IgD-negative memory B cell (primary cell): Measurements from ENCODE around the gene BACE2. TPM values are rescaled to one million over a fixed set of nuclear protein-coding genes. Genes with fewer than 3 reads are reported as not detected.

Source experiments
- H3K27ac Mint-ChIP-seq, 3 donors: one replicate each; pipeline ENCODE4 v1.8.0; 2020 to 2022; ENCODE audit warnings: mild to moderate bottlenecking in 3 of 3, mixed read lengths in 3 of 3, moderate library complexity in 1 of 3
- H3K27me3 Mint-ChIP-seq: one replicate; pipeline ENCODE4 v1.8.0; 2021; ENCODE audit warnings: mixed read lengths
- H3K36me3 Mint-ChIP-seq: one replicate; pipeline ENCODE4 v1.8.0; 2020; ENCODE audit warnings: mild to moderate bottlenecking, mixed read lengths
- H3K4me1 Mint-ChIP-seq, 3 donors: one replicate each; pipeline ENCODE4 v1.8.0; 2020 to 2022; ENCODE audit warnings: mixed read lengths in 3 of 3, mild to moderate bottlenecking in 1 of 3
- H3K4me3 Mint-ChIP-seq, 4 donors: one replicate each; pipeline ENCODE4 v1.8.0; 2020 to 2022; ENCODE audit warnings: mild to moderate bottlenecking in 4 of 4, mixed read lengths in 4 of 4, moderate library complexity in 3 of 4
- H3K9me3 Mint-ChIP-seq, 3 donors: one replicate each; pipeline ENCODE4 v1.8.0; 2020 to 2021; ENCODE audit warnings: mixed read lengths in 3 of 3, mild to moderate bottlenecking in 1 of 3
- polyA plus RNA-seq: library from polyadenylated mRNA; unstranded; fragments of 300-500 nt; fragmentation: Illumina TruSeq; gene quantifications from one replicate; pipeline ENCODE4 v1.2.3, GENCODE V29; 2021

Gene BACE2
- polyA plus RNA-seq, 1 donor from 2014 or later = 91.4 TPM

- no peaks in the 10 kb centered on the region for H3K36me3 Mint-ChIP-seq
These were observed 154.0 kb downstream of the BACE2 start for GRCh38 chr21:41321908-41322495.

GRCh38 chr21:41322496-41323382, 154.8 kb downstream of the BACE2 start:
- H3K27me3 Mint-ChIP-seq = peaks cover 5% of the 10 kb centered on the region
- no peaks in the 10 kb centered on the region for H3K36me3 Mint-ChIP-seq
- H3K4me1 Mint-ChIP-seq = peaks cover 0 to 2% (median 0%) of the 10 kb centered on the region in 3 donors
- H3K9me3 Mint-ChIP-seq = no peaks in the 10 kb centered on the region
- H3K27ac Mint-ChIP-seq = no peak overlapping the region
- no peak overlapping the region for H3K4me3 Mint-ChIP-seq

More at GRCh38 chr21:41321908-41322495, 154.0 kb downstream of the BACE2 start:
- H3K4me3 Mint-ChIP-seq = no peak overlapping the region
- H3K27ac Mint-ChIP-seq = no peak overlapping the region
- H3K9me3 Mint-ChIP-seq = no peaks in the 10 kb centered on the region
- H3K4me1 Mint-ChIP-seq = peaks cover 0 to 3% (median 0%) of the 10 kb centered on the region in 3 donors
- H3K27me3 Mint-ChIP-seq = peaks cover 11% of the 10 kb centered on the region

GRCh38 chr21:41325138-41325912, 157.4 kb downstream of the BACE2 start:
- Mint-ChIP-seq H3K4me3 (no peak overlapping the region), H3K36me3 (peaks cover 1% of the 10 kb centered on the region), H3K27ac (no peak overlapping the region), H3K4me1 (peaks cover 0 to 2% (median 0%) of the 10 kb centered on the region in 3 donors), H3K9me3 (no peaks in the 10 kb centered on the region), H3K27me3 (peaks cover 2% of the 10 kb centered on the region)

GRCh38 chr21:41326414-41327080, 158.6 kb downstream of the BACE2 start:
- peaks cover 2% of the 10 kb centered on the region for H3K27me3 Mint-ChIP-seq
- peaks cover 1% of the 10 kb centered on the region for H3K36me3 Mint-ChIP-seq
- H3K27ac Mint-ChIP-seq = no peak overlapping the region
- no peaks in the 10 kb centered on the region for H3K9me3 Mint-ChIP-seq
- H3K4me1 Mint-ChIP-seq = peaks cover 0 to 2% (median 0%) of the 10 kb centered on the region in 3 donors
- H3K4me3 Mint-ChIP-seq = no peak overlapping the region

- no peak overlapping the region for H3K27ac Mint-ChIP-seq
- H3K9me3 Mint-ChIP-seq = no peaks in the 10 kb centered on the region
- H3K4me3 Mint-ChIP-seq = no peak overlapping the region
- peaks cover 1% of the 10 kb centered on the region for H3K36me3 Mint-ChIP-seq
- no peaks in the 10 kb centered on the region for H3K4me1 Mint-ChIP-seq
- H3K27me3 Mint-ChIP-seq = peaks cover 2% of the 10 kb centered on the region
These were observed 159.8 kb downstream of the BACE2 start for GRCh38 chr21:41327753-41328152.

GRCh38 chr21:41328660-41329607, 161.0 kb downstream of the BACE2 start:
- no peak overlapping the region for H3K27ac Mint-ChIP-seq
- H3K36me3 Mint-ChIP-seq = peaks cover 2% of the 10 kb centered on the region
- peaks cover 2 to 5% (median 2%) of the 10 kb centered on the region in 3 donors for H3K9me3 Mint-ChIP-seq
- peaks cover 2% of the 10 kb centered on the region for H3K27me3 Mint-ChIP-seq
- H3K4me3 Mint-ChIP-seq = no peak overlapping the region
- no peaks in the 10 kb centered on the region for H3K4me1 Mint-ChIP-seq

Other genes starting within 250 kb of the BACE2 start
- gene FAM3B, start 148.6 kb downstream of the BACE2 start, polyA plus RNA-seq = not detected
- gene MX2, start 193.9 kb downstream of the BACE2 start, polyA plus RNA-seq = 36.6 TPM